WTC11 (cell line): ENCODE results near the gene PHOSPHO1. TPM values are rescaled to one million over a fixed set of nuclear protein-coding genes. Genes with fewer than 3 reads are reported as not detected.

Experiments used
- ATAC-seq: fragments of 200-7000 bp; cut with Tn5 transposase; 2 replicates; pipeline ENCODE4 v1.10.0; 2021; ENCODE audit warnings: mild to moderate bottlenecking, moderate library complexity
- CTCF ChIA-PET: fragments of 300-600 bp; sonication (Branson Sonifier 250); formaldehyde crosslinking; loops from one replicate; lab custom pipeline; 2021; ENCODE audit warnings: antibody characterized with exemption; lab: Charles Lee
- POLR2A ChIA-PET: fragments of 350-600 bp; sonication (Branson Sonifier 250); formaldehyde crosslinking; loops from one replicate; lab custom pipeline; 2021; ENCODE audit warnings: antibody characterized with exemption; lab: Charles Lee
- DNase-seq: peaks from one replicate; pipeline ENCODE4 v3.0.0; 2021; ENCODE audit warnings: low spot score
- H3K27ac Mint-ChIP-seq: 2 replicates; pipeline ENCODE4 v1.8.0; 2021; ENCODE audit warnings: mixed read lengths
- H3K27me3 Mint-ChIP-seq: 2 replicates; pipeline ENCODE4 v1.8.0; 2021; ENCODE audit warnings: low read depth, mild to moderate bottlenecking, moderate library complexity, mixed read lengths
- H3K36me3 Mint-ChIP-seq: 2 replicates; pipeline ENCODE4 v1.8.0; 2021; ENCODE audit warnings: mixed read lengths
- H3K4me1 Mint-ChIP-seq: 2 replicates; pipeline ENCODE4 v1.8.0; 2022; ENCODE audit warnings: mixed read lengths
- H3K4me3 Mint-ChIP-seq: 2 replicates; pipeline ENCODE4 v1.8.0; 2021; ENCODE audit warnings: mild to moderate bottlenecking, moderate library complexity, mixed read lengths
- H3K9me3 Mint-ChIP-seq: 2 replicates; pipeline ENCODE4 v1.8.0; 2021; ENCODE audit warnings: mixed read lengths
- ATF6 ChIP-seq: sonication (generic); formaldehyde crosslinking; IDR thresholded peaks from 2 replicates; pipeline ENCODE4 v1.8.1; 2023; ENCODE audit warnings: mild to moderate bottlenecking, missing genetic modification reagents
- CBFB ChIP-seq: sonication (generic); formaldehyde crosslinking; IDR thresholded peaks from 2 replicates; pipeline ENCODE4 v1.8.1; 2022; ENCODE audit warnings: mild to moderate bottlenecking, low read depth, missing genetic modification reagents
- E2F1 ChIP-seq: sonication (generic); formaldehyde crosslinking; IDR thresholded peaks from 2 replicates; pipeline ENCODE4 v1.8.0; 2022; ENCODE audit warnings: mild to moderate bottlenecking, missing genetic modification reagents
- E2F4 ChIP-seq: sonication (generic); formaldehyde crosslinking; IDR thresholded peaks from 2 replicates; pipeline ENCODE4 v1.8.1; 2022; ENCODE audit warnings: low read depth, mild to moderate bottlenecking, moderate library complexity, missing genetic modification reagents, borderline replicate concordance
- EMX1 ChIP-seq: fragments of 250-450 bp; sonication (Bioruptor Pico); IDR thresholded peaks from 2 replicates; pipeline ENCODE4 v1.8.0; 2021; ENCODE audit warnings: mild to moderate bottlenecking
- FOXP4 ChIP-seq: sonication (generic); formaldehyde crosslinking; IDR thresholded peaks from 2 replicates; pipeline ENCODE4 v1.8.0; 2022; ENCODE audit warnings: mild to moderate bottlenecking, missing genetic modification reagents
- GABPB1 ChIP-seq: sonication (generic); formaldehyde crosslinking; IDR thresholded peaks from 2 replicates; pipeline ENCODE4 v1.8.1; 2023; ENCODE audit warnings: mild to moderate bottlenecking, missing genetic modification reagents
- GTF2I ChIP-seq: fragments of 250-450 bp; sonication (Bioruptor Pico); conservative IDR thresholded peaks from 2 replicates; pipeline ENCODE4 v1.4.0; 2021; ENCODE audit warnings: mild to moderate bottlenecking
- MXD4 ChIP-seq: fragments of 250-450 bp; sonication (Bioruptor Pico); IDR thresholded peaks from 2 replicates; pipeline ENCODE4 v1.8.0; 2021; ENCODE audit warnings: mild to moderate bottlenecking, moderate library complexity, borderline replicate concordance
- MYBL2 ChIP-seq: sonication (generic); formaldehyde crosslinking; IDR thresholded peaks from 2 replicates; pipeline ENCODE4 v1.8.1; 2023; ENCODE audit warnings: mild to moderate bottlenecking, moderate library complexity, missing genetic modification reagents
- NFYB ChIP-seq: sonication (generic); formaldehyde crosslinking; conservative IDR thresholded peaks from 2 replicates; pipeline ENCODE4 v1.8.0; 2022; ENCODE audit warnings: low read depth, missing genetic modification reagents
- NR1H2 ChIP-seq: sonication (generic); formaldehyde crosslinking; IDR thresholded peaks from 2 replicates; pipeline ENCODE4 v1.9.0; 2021; ENCODE audit warnings: mild to moderate bottlenecking, moderate library complexity, missing genetic modification reagents
- NR2C2 ChIP-seq: sonication (generic); formaldehyde crosslinking; IDR thresholded peaks from 2 replicates; pipeline ENCODE4 v1.8.0; 2022; ENCODE audit warnings: mild to moderate bottlenecking, missing genetic modification reagents
- ZBTB43 ChIP-seq: sonication (generic); formaldehyde crosslinking; IDR thresholded peaks from 2 replicates; pipeline ENCODE4 v1.8.1; 2023; ENCODE audit warnings: mild to moderate bottlenecking, missing genetic modification reagents
- ZNF121 ChIP-seq: sonication (generic); formaldehyde crosslinking; IDR thresholded peaks from 2 replicates; pipeline ENCODE4 v1.8.0; 2023; ENCODE audit warnings: missing genetic modification reagents
- ZNF232 ChIP-seq: sonication (generic); formaldehyde crosslinking; IDR thresholded peaks from 2 replicates; pipeline ENCODE4 v1.8.0; 2022; ENCODE audit warnings: mild to moderate bottlenecking, missing genetic modification reagents
- total RNA-seq: library from RNA; stranded (reverse); gene quantifications from 3 replicates; pipeline ENCODE4 v1.2.3, GENCODE V29; 2021
- TF ChIP-seq, protein P1 (sequence below): sonication (generic); formaldehyde crosslinking; IDR thresholded peaks from 2 replicates; pipeline ENCODE4 v1.8.1; 2023; ENCODE audit warnings: mild to moderate bottlenecking, missing genetic modification reagents, moderate library complexity

The PHOSPHO1 gene
- total RNA-seq, 1 experiment from 2014 or later = 0.81 TPM

- ChIA-PET POLR2A (no interaction called here), CTCF (interaction anchor here (0.6 to 1.1 kb wide), 4 partner anchors 22 to 357 kb away, joined by 3 to 6 read pairs (median 4); no protein-coding TSS in a partner anchor)
- H3K36me3 Mint-ChIP-seq = no peaks in the 10 kb centered on the region
- H3K27me3 Mint-ChIP-seq = peaks cover 64% of the 10 kb centered on the region
- H3K9me3 Mint-ChIP-seq = no peaks in the 10 kb centered on the region
- TF ChIP-seq NFYB (CRISPR knock-in tag) = no peak
- no peak for TF ChIP-seq ZBTB43 (CRISPR knock-in tag)
- no peak for TF ChIP-seq EMX1
- 0 out of 2 replicates have a peak, but pooled peaks have one; percentile 21 for TF ChIP-seq GTF2I (CRISPR knock-in tag)
- TF ChIP-seq MYBL2 = no peak
- TF ChIP-seq CBFB (CRISPR knock-in tag) = no peak
- no peak for TF ChIP-seq FOXP4 (CRISPR knock-in tag)
- peak; percentile 86; the same call in 1 of the 2 replicates for TF ChIP-seq ZNF121 (CRISPR knock-in tag)
- DNase-seq = no peak
- peaks cover 28% of the 10 kb centered on the region for H3K4me1 Mint-ChIP-seq
- H3K27ac Mint-ChIP-seq = no peak overlapping the region
- peak overlapping the region; percentile 85 for H3K4me3 Mint-ChIP-seq
- ATAC-seq = no peak
These were observed 942 bp upstream of the PHOSPHO1 start for GRCh38 chr17:49231563-49231894.

DNA sequence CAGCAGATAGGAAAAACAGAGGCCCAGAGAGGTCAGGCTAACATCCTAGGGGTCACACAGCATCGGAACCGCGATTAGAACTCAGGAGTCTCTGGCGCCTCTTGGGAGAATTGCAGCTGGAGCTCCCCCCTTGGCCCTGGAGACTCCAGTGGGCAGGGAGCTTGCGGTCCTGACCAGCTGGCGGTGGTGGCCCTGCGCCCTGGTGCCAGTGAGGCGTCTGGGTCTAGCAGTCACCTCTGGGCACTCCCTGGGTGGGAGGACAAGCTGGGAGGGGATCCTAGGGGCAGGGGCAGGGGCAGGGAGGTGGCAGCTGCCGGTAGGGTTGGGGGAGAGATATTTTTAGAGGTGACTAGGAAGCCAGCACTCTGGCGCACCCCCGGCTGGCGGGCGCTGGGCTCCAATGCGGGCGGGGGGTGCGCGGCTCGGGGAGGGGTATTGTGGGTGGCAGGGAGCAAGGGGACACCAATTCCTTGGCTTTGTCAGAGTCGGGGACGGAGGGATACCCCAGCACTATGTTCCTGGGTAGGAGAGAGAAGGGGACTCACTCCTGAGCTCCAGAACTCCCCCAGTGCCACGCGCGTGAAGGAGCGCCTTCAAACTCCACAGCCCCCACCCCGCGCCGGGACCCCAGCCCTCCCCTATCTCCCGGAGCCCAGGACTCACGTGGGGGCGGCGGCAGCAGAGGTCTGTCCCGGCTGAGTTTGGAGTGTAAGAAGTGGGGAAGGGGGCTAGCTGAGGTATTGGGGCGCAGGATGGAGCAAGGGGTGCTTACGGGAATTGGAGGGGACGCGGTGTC is 584 bp downstream of the PHOSPHO1 start:
- ATAC-seq (peak; percentile 5), DNase-seq (no peak)
- TF ChIP-seq FOXP4 (CRISPR knock-in tag) (no peak), NR1H2 (CRISPR knock-in tag) (no peak), MXD4 (CRISPR knock-in tag) (no peak), GTF2I (CRISPR knock-in tag) (peak; percentile 80; the same call in 1 of the 2 replicates)
- no peaks in the 10 kb centered on the region for H3K9me3 Mint-ChIP-seq
- no peak overlapping the region for H3K27ac Mint-ChIP-seq
- H3K27me3 Mint-ChIP-seq = peaks cover 79% of the 10 kb centered on the region
- no peaks in the 10 kb centered on the region for H3K36me3 Mint-ChIP-seq
- CTCF ChIA-PET = interaction anchor here (0.6 to 5.1 kb wide), 13 partner anchors 24 to 558 kb away, joined by 3 to 30 read pairs (median 5); no protein-coding TSS in a partner anchor
- POLR2A ChIA-PET = interaction anchor here (0.6 kb wide), 1 partner anchor 156 kb away, joined by 3 read pairs; no protein-coding TSS in a partner anchor
- H3K4me3 Mint-ChIP-seq = peak overlapping the region; percentile 85
- H3K4me1 Mint-ChIP-seq = peaks cover 26% of the 10 kb centered on the region

DNA sequence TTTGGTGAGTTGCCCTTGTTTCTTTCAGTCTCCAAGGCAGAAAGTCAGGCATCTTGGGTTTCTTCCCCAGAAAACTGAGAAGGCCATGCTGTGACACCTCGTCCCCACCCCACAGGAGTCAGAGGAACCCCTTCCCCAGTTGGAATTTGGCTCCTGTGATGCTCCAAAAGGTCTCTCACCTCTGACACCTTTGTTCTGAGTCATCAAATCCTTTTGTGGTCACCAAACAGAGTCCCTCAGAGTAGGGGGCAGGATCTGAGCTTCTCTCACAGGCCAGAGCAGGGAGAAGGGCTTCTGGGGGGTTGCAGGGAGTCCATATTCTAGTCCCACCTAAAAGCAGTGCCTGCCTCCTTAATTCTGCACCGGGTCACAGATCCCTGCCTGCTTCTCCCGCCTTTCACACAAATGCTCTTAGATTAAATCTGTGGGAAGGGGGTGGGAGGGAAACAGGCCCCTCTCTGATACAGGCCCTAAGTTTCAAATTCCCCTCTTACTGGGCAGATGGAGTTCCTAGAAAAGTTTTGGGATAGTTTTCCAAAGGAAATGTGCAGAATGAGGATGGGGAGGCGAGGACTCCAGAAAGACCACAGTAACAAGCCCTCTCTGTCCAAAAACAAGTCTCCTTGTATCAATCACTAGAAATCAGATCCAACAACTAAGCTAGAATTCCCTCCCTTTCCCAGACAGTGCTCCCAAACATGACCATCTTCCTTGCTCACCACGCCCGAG is 1.3 kb downstream of the PHOSPHO1 start:
- DNase-seq (no peak), ATAC-seq (no peak)
- Mint-ChIP-seq H3K27me3 (peaks cover 87% of the 10 kb centered on the region), H3K9me3 (no peaks in the 10 kb centered on the region), H3K4me1 (peaks cover 27% of the 10 kb centered on the region), H3K4me3 (peak overlapping the region; percentile 85), H3K36me3 (no peaks in the 10 kb centered on the region), H3K27ac (no peak overlapping the region)
- CTCF ChIA-PET = interaction anchor here (0.6 to 5.1 kb wide), 9 partner anchors 17 to 558 kb away, joined by 3 to 30 read pairs (median 3); no protein-coding TSS in a partner anchor
- TF ChIP-seq, protein P1, sequence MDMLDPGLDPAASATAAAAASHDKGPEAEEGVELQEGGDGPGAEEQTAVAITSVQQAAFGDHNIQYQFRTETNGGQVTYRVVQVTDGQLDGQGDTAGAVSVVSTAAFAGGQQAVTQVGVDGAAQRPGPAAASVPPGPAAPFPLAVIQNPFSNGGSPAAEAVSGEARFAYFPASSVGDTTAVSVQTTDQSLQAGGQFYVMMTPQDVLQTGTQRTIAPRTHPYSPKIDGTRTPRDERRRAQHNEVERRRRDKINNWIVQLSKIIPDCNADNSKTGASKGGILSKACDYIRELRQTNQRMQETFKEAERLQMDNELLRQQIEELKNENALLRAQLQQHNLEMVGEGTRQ (CRISPR knock-in tag) = no peak
- no peak for TF ChIP-seq E2F1 (CRISPR knock-in tag)
- TF ChIP-seq GABPB1 (CRISPR knock-in tag) = no peak
- TF ChIP-seq E2F4 = no peak
- no peak for TF ChIP-seq ZNF232 (CRISPR knock-in tag)
- no peak for TF ChIP-seq NR2C2 (CRISPR knock-in tag)
- TF ChIP-seq ATF6 (CRISPR knock-in tag) = no peak
- POLR2A ChIA-PET = interaction anchor here (0.6 kb wide), 1 partner anchor 155 kb away, joined by 3 read pairs; no protein-coding TSS in a partner anchor
